ENCODE data around the gene AKR1E2. TPM values are rescaled to one million over a fixed set of nuclear protein-coding genes. Genes with fewer than 3 reads are reported as not detected.

Gene AKR1E2
- total RNA-seq, 1 experiment from 2014 or later = 11.3 TPM

- no peak overlapping the region for H3K4me3 ChIP-seq (ENCODE audit: low read depth, low read length, poor library complexity, severe bottlenecking)
- no peaks in the 10 kb centered on the region for H3K27me3 ChIP-seq (replicated peaks; ENCODE audit: insufficient read depth, low read depth, low read length, poor library complexity)
- no peaks in the 10 kb centered on the region for H3K9me3 ChIP-seq (ENCODE audit: low read depth, low read length, poor library complexity, severe bottlenecking)
- peak; percentile 57 for DNase-seq (ENCODE audit: low spot score)
- POLR2A ChIA-PET (ENCODE audit: low non-redundant PET) = no interaction called here
- TF ChIP-seq CTCF (conservative IDR thresholded peaks at IDR 0.05; ENCODE audit: low read depth, low read length) (no peak), EZH2 (IDR thresholded peaks at IDR 0.05; ENCODE audit: borderline replicate concordance, low read depth, low read length, poor library complexity, severe bottlenecking) (no peak)
- CTCF ChIA-PET = no interaction called here
- peaks cover 10% of the 10 kb centered on the region for H3K4me1 ChIP-seq (ENCODE audit: insufficient read depth, low read length, poor library complexity, severe bottlenecking)
- H3K27ac ChIP-seq (ENCODE audit: low read depth, low read length, poor library complexity, severe bottlenecking) = no peak overlapping the region
- peaks cover 3% of the 10 kb centered on the region for H3K36me3 ChIP-seq (ENCODE audit: insufficient read depth, low read length, poor library complexity, severe bottlenecking)
- intact Hi-C loops (cut with micrococcal nuclease; ENCODE audit: unreplicated experiment) = no loop called here
- no TSS peak for BruUV-seq (replicated peaks)
Measured at GRCh38 chr10:4894335-4894734, 68.3 kb downstream of the AKR1E2 start.

Other genes starting within 250 kb of the AKR1E2 start
- gene AKR1C1, start 137.2 kb downstream of the AKR1E2 start, total RNA-seq (2021) = 9.8 and 10.2 TPM in 2 replicates
- gene AKR1C2, start 177.7 kb downstream of the AKR1E2 start, total RNA-seq (2021) = 16.2 and 23.5 TPM in 2 replicates